Raji (cell line): ENCODE results near the gene MYT1.

Experiments
- POLR2A ChIP-seq: IDR thresholded peaks from 2 replicates; pipeline ENCODE4 v1.6.1; 2011; ENCODE audit warnings: low read depth, low read length, control low read depth; ENCODE audit not compliant: insufficient read depth

MYT1 gene

GRCh38 chr20:64283646-64284045, 119.4 kb downstream of the MYT1 start:
- TF ChIP-seq POLR2A: no peak
